GM10266 (cell line): ENCODE results near the gene TTC28.

Source experiments
- DNase-seq: peaks from one replicate; pipeline ENCODE4 v3.0.0; 2012; ENCODE audit errors: extremely low spot score
- CTCF ChIP-seq: IDR thresholded peaks from 2 replicates; pipeline ENCODE4 v1.5.1; 2012; ENCODE audit warnings: mild to moderate bottlenecking, low read depth; ENCODE audit not compliant: control insufficient read depth, insufficient read depth; ENCODE audit errors: missing control alignments

Gene TTC28

DNA sequence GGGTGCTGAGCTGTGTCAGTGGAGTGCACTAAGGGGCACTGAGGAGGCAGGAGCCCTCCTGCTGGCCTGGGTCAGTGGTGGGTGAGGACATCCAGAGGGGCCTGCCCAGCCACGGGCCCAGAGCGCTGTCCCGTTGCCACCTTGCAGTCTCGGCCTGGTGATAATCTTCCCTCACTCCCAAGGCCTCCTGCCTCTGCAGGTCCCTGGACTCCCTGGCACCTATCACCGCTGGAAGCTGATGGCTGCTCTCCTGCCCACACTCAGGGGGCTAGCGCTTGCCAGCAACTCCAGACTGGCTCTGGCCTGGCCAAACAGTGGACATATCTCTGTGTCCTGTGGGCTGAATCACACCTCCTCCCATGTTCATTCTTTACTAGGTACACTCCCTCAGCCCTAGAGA is 674.1 kb downstream of the TTC28 start:
- TF ChIP-seq CTCF: no peak
- no peak for DNase-seq

- TF ChIP-seq CTCF: no peak
- DNase-seq: no peak
Measured at GRCh38 chr22:28004021-28004420, 675.6 kb downstream of the TTC28 start.

DNA sequence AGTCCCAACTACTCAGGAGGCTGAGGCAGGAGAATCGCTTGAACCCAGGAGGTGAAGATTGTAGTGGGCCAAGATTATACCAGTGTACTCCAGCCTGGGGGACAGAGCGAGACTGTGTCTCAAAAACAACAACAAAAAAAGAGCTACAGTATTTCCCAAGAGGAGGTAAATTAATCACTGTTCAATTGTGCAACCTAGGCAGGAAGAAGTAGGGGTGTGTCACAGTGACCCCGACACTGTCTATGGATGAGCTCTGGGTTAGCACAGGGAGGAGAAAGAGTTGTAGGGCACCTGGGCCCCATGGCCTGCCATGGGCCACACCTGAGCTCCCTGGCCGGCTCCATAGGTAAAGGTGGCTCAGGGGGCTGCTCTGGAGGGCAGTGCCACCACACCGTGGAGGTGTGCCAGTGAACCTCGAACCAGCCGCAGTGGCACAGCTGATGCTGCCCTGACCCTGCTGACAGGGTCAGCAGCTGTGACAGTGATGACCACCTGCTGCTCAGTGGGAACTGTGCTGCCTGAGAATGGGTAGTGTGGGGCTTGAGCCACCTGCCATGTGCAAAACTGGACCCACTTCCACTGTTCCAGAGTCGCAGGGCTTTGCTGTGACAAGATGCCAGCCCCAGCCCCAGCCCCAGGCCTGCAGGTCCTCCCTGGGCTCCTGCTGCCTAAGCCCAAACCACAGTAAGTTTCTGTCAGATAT is 676.6 kb downstream of the TTC28 start:
- DNase-seq: no peak
- TF ChIP-seq CTCF: no peak

GRCh38 chr22:28002181-28002700 is 677.4 kb downstream of the TTC28 start:
- no peak for TF ChIP-seq CTCF

DNA sequence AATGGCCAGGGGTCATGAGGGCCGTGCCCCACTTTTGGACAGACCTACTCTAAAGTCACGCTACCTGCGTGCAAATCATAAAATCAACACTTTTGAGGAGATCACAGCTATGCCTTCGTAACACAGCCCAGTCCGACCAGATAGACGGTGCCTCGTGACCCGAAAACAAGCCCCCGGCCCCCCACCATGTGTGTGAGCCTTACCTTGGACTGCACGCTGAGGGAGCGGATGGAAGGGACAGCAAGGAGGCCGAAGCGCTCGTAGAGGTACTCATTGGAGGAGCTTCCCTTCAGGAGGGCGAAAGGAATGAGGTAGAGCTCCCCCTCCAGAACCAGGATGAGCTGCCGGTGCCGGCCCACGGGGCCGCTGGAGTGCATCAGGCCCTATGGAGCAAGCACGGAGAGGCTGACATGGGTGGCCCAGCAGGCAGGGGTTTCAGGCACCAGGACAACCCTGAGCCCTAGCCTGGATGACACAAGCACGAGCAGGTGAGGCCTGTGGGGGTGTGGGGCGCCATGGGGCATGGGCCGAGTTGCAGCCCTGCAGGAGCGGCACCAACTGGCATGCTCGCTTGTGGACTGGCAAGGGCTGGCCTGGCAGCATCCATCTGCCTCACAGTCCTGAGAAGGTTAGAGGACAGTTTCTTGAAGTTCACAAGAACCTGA is 678.3 kb downstream of the TTC28 start:
- no peak for DNase-seq
- TF ChIP-seq CTCF: no peak

More at GRCh38 chr22:28002181-28002700, 677.4 kb downstream of the TTC28 start:
- no peak for DNase-seq

GRCh38 chr22:28000361-28000760 is 679.3 kb downstream of the TTC28 start:
- no peak for DNase-seq
- TF ChIP-seq CTCF: no peak

GRCh38 chr22:27999876-28000275 is 679.8 kb downstream of the TTC28 start:
- TF ChIP-seq CTCF: no peak
- DNase-seq: no peak
